ENCODE measurements around the gene CHRND. TPM values are rescaled to one million over a fixed set of nuclear protein-coding genes. Genes with fewer than 3 reads are reported as not detected.
"Not testable (repeated sequence)": the region's sequence is repeated elsewhere in the genome, so short reads cannot be mapped to it uniquely, and the experiment has no call there.

Gene CHRND
- total and polyA plus RNA-seq, 2 donors (not counting 1 experiment from before 2014, with no cell fraction given) = not detected

DNA sequence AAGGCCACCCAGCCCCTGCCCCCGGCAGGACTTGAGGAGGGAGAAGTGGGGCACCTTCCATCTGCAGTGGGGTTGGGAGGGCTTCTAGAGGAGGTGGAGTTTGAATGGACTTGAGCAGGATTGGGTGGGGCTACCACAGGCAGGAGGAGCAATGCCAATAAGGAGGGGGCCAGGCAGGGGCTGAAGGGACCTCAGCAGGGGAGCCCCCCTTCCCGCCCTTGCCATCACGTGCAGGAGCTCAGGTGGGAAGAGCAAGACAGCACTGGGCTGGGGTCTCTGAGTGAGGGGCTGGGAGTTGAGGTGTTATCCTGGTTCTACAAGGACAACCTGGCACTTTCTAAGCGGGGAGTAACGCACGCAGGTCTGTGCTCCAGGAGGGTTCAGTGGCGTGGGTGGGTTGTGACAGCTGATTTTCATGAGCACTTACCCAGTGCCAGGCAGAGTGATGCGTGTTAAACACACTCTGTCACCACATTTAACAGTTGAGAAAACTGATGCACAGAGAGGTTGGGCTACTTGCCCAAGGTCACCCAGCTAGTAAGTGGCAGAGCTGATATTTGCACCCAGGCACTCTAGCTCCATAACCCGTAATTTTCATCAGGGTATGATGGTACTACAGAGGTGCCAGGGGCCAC lies 4.8 kb downstream of the CHRND start:
- H3K4me3 Mint-ChIP-seq = no peak overlapping the region
- Histone ChIP-seq H2AFZ (ENCODE audit: insufficient read depth, low read depth, low read length, poor library complexity, severe bottlenecking) (no peak overlapping the region), H3K9ac (ENCODE audit: low read length) (no peak overlapping the region), H3K4me3 (ENCODE audit: control extremely low read depth in 1 of 5, extremely low read depth in 1 of 5, insufficient read depth in 1 of 5, low read depth in 2 of 5, low read length in 4 of 5) (no peak overlapping the region), H3K27ac (ENCODE audit: low read length in 2 of 2) (no peak overlapping the region), H3K79me2 (ENCODE audit: control insufficient read depth, insufficient read depth, low read length) (no peaks in the 10 kb centered on the region), H4K20me1 (ENCODE audit: control insufficient read depth, insufficient read depth, low read length, poor library complexity, severe bottlenecking) (no peaks in the 10 kb centered on the region), H3K9me3 (ENCODE audit: control extremely low read depth in 1 of 3, control insufficient read depth in 2 of 3, insufficient read depth in 1 of 3, low read length in 2 of 3) (peaks cover 0 to 7% (median 0%) of the 10 kb centered on the region in 3 donors), H3K4me2 (replicated peaks; ENCODE audit: low read depth, low read length, poor library complexity, severe bottlenecking) (no peak overlapping the region), H3K36me3 (replicated peaks in 1 of 2; ENCODE audit: control extremely low read depth in 1 of 2, control insufficient read depth in 1 of 2, extremely low read depth in 1 of 2, insufficient read depth in 2 of 2, low read length in 1 of 2) (no peaks in the 10 kb centered on the region), H3K27me3 (replicated peaks in 1 of 4; ENCODE audit: control extremely low read depth in 1 of 4, control insufficient read depth in 3 of 4, insufficient read depth in 4 of 4, low read length in 3 of 4) (peaks cover 0 to 8% (median 1%) of the 10 kb centered on the region in 4 experiments), H3K4me1 (ENCODE audit: control insufficient read depth in 2 of 2, insufficient read depth in 2 of 2, low read length in 2 of 2) (no peaks in the 10 kb centered on the region)
- peaks cover 38% of the 10 kb centered on the region for H3K27me3 Mint-ChIP-seq
- peaks cover 2% of the 10 kb centered on the region for H3K4me1 Mint-ChIP-seq
- H3K27ac Mint-ChIP-seq = no peak overlapping the region
- TF ChIP-seq, protein P1, sequence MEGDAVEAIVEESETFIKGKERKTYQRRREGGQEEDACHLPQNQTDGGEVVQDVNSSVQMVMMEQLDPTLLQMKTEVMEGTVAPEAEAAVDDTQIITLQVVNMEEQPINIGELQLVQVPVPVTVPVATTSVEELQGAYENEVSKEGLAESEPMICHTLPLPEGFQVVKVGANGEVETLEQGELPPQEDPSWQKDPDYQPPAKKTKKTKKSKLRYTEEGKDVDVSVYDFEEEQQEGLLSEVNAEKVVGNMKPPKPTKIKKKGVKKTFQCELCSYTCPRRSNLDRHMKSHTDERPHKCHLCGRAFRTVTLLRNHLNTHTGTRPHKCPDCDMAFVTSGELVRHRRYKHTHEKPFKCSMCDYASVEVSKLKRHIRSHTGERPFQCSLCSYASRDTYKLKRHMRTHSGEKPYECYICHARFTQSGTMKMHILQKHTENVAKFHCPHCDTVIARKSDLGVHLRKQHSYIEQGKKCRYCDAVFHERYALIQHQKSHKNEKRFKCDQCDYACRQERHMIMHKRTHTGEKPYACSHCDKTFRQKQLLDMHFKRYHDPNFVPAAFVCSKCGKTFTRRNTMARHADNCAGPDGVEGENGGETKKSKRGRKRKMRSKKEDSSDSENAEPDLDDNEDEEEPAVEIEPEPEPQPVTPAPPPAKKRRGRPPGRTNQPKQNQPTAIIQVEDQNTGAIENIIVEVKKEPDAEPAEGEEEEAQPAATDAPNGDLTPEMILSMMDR (IDR thresholded peaks at IDR 0.05) = no peak
- TF ChIP-seq EZH2 (IDR thresholded peaks at IDR 0.05; ENCODE audit: borderline replicate concordance, insufficient read depth, low read depth, low read length, poor library complexity, severe bottlenecking) = no peak
- CTCF ChIA-PET = no interaction called here
- POLR2A ChIA-PET = no interaction called here
- no peaks in the 10 kb centered on the region for H3K9me3 Mint-ChIP-seq (ENCODE audit: insufficient read depth)
- WGBS (ENCODE audit: insufficient coverage) = 88% methylated on average over 8 of the region's 9 CpGs
- intact Hi-C loops (cut with micrococcal nuclease) = no loop called here
- DNase-seq (no peak), ATAC-seq (ENCODE audit: low read depth) (no peak)

DNA sequence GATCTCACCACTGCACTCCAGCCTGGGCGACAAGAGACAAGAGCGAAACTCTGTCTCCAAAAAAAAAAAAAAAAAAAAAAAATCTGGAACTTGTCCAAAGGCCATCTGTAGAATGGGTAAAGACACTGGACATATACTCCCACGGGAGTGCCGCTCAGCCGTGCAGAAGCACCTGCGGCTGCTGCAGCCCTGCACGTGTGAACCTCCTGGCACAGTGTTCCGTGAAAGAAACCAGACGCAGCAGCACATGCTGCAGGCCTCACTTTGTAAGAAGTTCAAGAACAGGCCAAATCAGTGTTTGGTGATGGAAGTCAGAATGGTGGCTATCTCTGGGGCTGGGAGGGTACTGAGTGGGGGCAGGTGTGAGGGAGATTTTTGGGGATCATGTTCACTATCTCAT lies 6.5 kb downstream of the CHRND start:
- H4K20me1 ChIP-seq (ENCODE audit: control insufficient read depth, insufficient read depth, low read length, poor library complexity, severe bottlenecking) = no peaks in the 10 kb centered on the region
- peaks cover 40% of the 10 kb centered on the region for H3K27me3 Mint-ChIP-seq
- H3K36me3 ChIP-seq (replicated peaks in 1 of 2; ENCODE audit: control extremely low read depth in 1 of 2, control insufficient read depth in 1 of 2, extremely low read depth in 1 of 2, insufficient read depth in 2 of 2, low read length in 1 of 2) = no peaks in the 10 kb centered on the region
- ChIA-PET CTCF (no interaction called here), POLR2A (no interaction called here)
- H3K9me3 Mint-ChIP-seq (ENCODE audit: insufficient read depth) = peaks cover 5% of the 10 kb centered on the region
- H3K27me3 ChIP-seq (replicated peaks in 1 of 4; ENCODE audit: control extremely low read depth in 1 of 4, control insufficient read depth in 3 of 4, insufficient read depth in 4 of 4, low read length in 3 of 4) = peaks cover 0 to 15% (median 3%) of the 10 kb centered on the region in 4 experiments
- H3K4me3 ChIP-seq (ENCODE audit: control extremely low read depth in 1 of 5, extremely low read depth in 1 of 5, insufficient read depth in 1 of 5, low read depth in 2 of 5, low read length in 4 of 5) = no peak overlapping the region
- ATAC-seq (ENCODE audit: low read depth) = no peak
- H3K4me3 Mint-ChIP-seq = no peak overlapping the region
- H2AFZ ChIP-seq (ENCODE audit: insufficient read depth, low read depth, low read length, poor library complexity, severe bottlenecking) = no peak overlapping the region
- DNase-seq = no peak
- H3K9me3 ChIP-seq (ENCODE audit: control extremely low read depth in 1 of 3, control insufficient read depth in 2 of 3, insufficient read depth in 1 of 3, low read length in 2 of 3) = peaks cover 0 to 18% (median 7%) of the 10 kb centered on the region in 3 donors
- H3K9ac ChIP-seq (ENCODE audit: low read length) = no peak overlapping the region
- no peak for TF ChIP-seq EZH2 (IDR thresholded peaks at IDR 0.05; ENCODE audit: borderline replicate concordance, insufficient read depth, low read depth, low read length, poor library complexity, severe bottlenecking)
- TF ChIP-seq, protein P1 (IDR thresholded peaks at IDR 0.05) = no peak
- no peak overlapping the region for H3K4me2 ChIP-seq (replicated peaks; ENCODE audit: low read depth, low read length, poor library complexity, severe bottlenecking)
- H3K4me1 ChIP-seq (ENCODE audit: control insufficient read depth in 2 of 2, insufficient read depth in 2 of 2, low read length in 2 of 2) = no peaks in the 10 kb centered on the region
- H3K79me2 ChIP-seq (ENCODE audit: control insufficient read depth, insufficient read depth, low read length) = no peaks in the 10 kb centered on the region
- no peak overlapping the region for H3K27ac Mint-ChIP-seq
- no peak overlapping the region for H3K27ac ChIP-seq (ENCODE audit: low read length in 2 of 2)
- WGBS (ENCODE audit: insufficient coverage) = 63% methylated on average over 8 of the region's 9 CpGs
- intact Hi-C loops (cut with micrococcal nuclease) = no loop called here
- H3K4me1 Mint-ChIP-seq = peaks cover 2% of the 10 kb centered on the region

- H3K36me3 ChIP-seq (replicated peaks in 1 of 2; ENCODE audit: control extremely low read depth in 1 of 2, control insufficient read depth in 1 of 2, extremely low read depth in 1 of 2, insufficient read depth in 2 of 2, low read length in 1 of 2); H3K4me3 ChIP-seq (ENCODE audit: control extremely low read depth in 1 of 5, extremely low read depth in 1 of 5, insufficient read depth in 1 of 5, low read depth in 2 of 5, low read length in 4 of 5); H3K9ac ChIP-seq (ENCODE audit: low read length); CTCF ChIA-PET; H3K27ac ChIP-seq (ENCODE audit: low read length in 2 of 2); H3K27ac Mint-ChIP-seq; H3K4me3 Mint-ChIP-seq; H3K4me1 ChIP-seq (ENCODE audit: control insufficient read depth in 2 of 2, insufficient read depth in 2 of 2, low read length in 2 of 2); H4K20me1 ChIP-seq (ENCODE audit: control insufficient read depth, insufficient read depth, low read length, poor library complexity, severe bottlenecking); H3K9me3 Mint-ChIP-seq (ENCODE audit: insufficient read depth); H3K4me1 Mint-ChIP-seq; DNase-seq; POLR2A ChIA-PET; H2AFZ ChIP-seq (ENCODE audit: insufficient read depth, low read depth, low read length, poor library complexity, severe bottlenecking); H3K79me2 ChIP-seq (ENCODE audit: control insufficient read depth, insufficient read depth, low read length); H3K4me2 ChIP-seq (replicated peaks; ENCODE audit: low read depth, low read length, poor library complexity, severe bottlenecking); intact Hi-C loops (cut with micrococcal nuclease); ATAC-seq (ENCODE audit: low read depth): not testable (repeated sequence)
- H3K27me3 ChIP-seq (replicated peaks in 1 of 4; ENCODE audit: control extremely low read depth in 1 of 4, control insufficient read depth in 3 of 4, insufficient read depth in 4 of 4, low read length in 3 of 4) = peaks cover 0 to 15% (median 3%) of the 10 kb centered on the region in 4 experiments
- peaks cover 0 to 18% (median 7%) of the 10 kb centered on the region in 3 donors for H3K9me3 ChIP-seq (ENCODE audit: control extremely low read depth in 1 of 3, control insufficient read depth in 2 of 3, insufficient read depth in 1 of 3, low read length in 2 of 3)
- WGBS (ENCODE audit: insufficient coverage) = 90% methylated on average over 7 of the region's 7 CpGs
- H3K27me3 Mint-ChIP-seq = peaks cover 40% of the 10 kb centered on the region
These were observed 6.9 kb downstream of the CHRND start for GRCh38 chr2:232532821-232533220.
